ENCODE results near the gene TEKTIP1.

TEKTIP1 gene

GRCh38 chr19:3534375-3535234 lies 4.4 kb upstream of the TEKTIP1 start:
- Histone ChIP-seq H3K4me1 (ENCODE audit: control extremely low read depth in 1 of 4, control insufficient read depth in 4 of 4, insufficient read depth in 4 of 4, low read length in 3 of 4) (peaks cover 0 to 4% (median 0%) of the 10 kb centered on the region in 4 experiments), H3K9me3 (ENCODE audit: control extremely low read depth in 1 of 5, control insufficient read depth in 4 of 5, insufficient read depth in 2 of 5, low read depth in 1 of 5, low read length in 4 of 5) (no peaks in the 10 kb centered on the region), H3K36me3 (ENCODE audit: control insufficient read depth in 4 of 4, insufficient read depth in 4 of 4, low read length in 3 of 4) (peaks cover 15 to 78% (median 48%) of the 10 kb centered on the region in 4 experiments), H3K27ac (ENCODE audit: insufficient read depth in 1 of 2, low read depth in 1 of 2, low read length in 2 of 2, poor library complexity in 1 of 2, severe bottlenecking in 2 of 2) (no peak overlapping the region), H3K4me3 (ENCODE audit: control insufficient read depth in 1 of 7, extremely low read depth in 1 of 7, insufficient read depth in 4 of 7, low read depth in 2 of 7, low read length in 6 of 7) (no peak overlapping the region), H3K27me3 (replicated peaks in 2 of 5; ENCODE audit: control insufficient read depth in 4 of 5, insufficient read depth in 5 of 5, low read length in 4 of 5) (no peaks in the 10 kb centered on the region)
- 97% methylated on average over 38 of the region's 38 CpGs for WGBS (ENCODE audit: insufficient coverage)
- CTCF ChIA-PET: interaction anchor here (0.7 kb wide), 1 partner anchor 22 kb away, joined by 3 read pairs; no protein-coding TSS in a partner anchor
- no peak for DNase-seq
- POLR2A ChIA-PET: no interaction called here

GRCh38 chr19:3535235-3535535 lies 3.8 kb upstream of the TEKTIP1 start:
- POLR2A ChIA-PET: no interaction called here
- no peak for DNase-seq
- Histone ChIP-seq H3K4me1 (ENCODE audit: control extremely low read depth in 1 of 4, control insufficient read depth in 4 of 4, insufficient read depth in 4 of 4, low read length in 3 of 4) (peaks cover 0 to 4% (median 0%) of the 10 kb centered on the region in 4 experiments), H3K27ac (ENCODE audit: insufficient read depth in 1 of 2, low read depth in 1 of 2, low read length in 2 of 2, poor library complexity in 1 of 2, severe bottlenecking in 2 of 2) (no peak overlapping the region), H3K27me3 (replicated peaks in 2 of 5; ENCODE audit: control insufficient read depth in 4 of 5, insufficient read depth in 5 of 5, low read length in 4 of 5) (no peaks in the 10 kb centered on the region), H3K9me3 (ENCODE audit: control extremely low read depth in 1 of 5, control insufficient read depth in 4 of 5, insufficient read depth in 2 of 5, low read depth in 1 of 5, low read length in 4 of 5) (no peaks in the 10 kb centered on the region), H3K4me3 (ENCODE audit: control insufficient read depth in 1 of 7, extremely low read depth in 1 of 7, insufficient read depth in 4 of 7, low read depth in 2 of 7, low read length in 6 of 7) (no peak overlapping the region), H3K36me3 (ENCODE audit: control insufficient read depth in 4 of 4, insufficient read depth in 4 of 4, low read length in 3 of 4) (peaks cover 15 to 82% (median 49%) of the 10 kb centered on the region in 4 experiments)
- 97% methylated on average over 9 of the region's 9 CpGs for WGBS (ENCODE audit: insufficient coverage)
- CTCF ChIA-PET: no interaction called here

- ChIA-PET CTCF (no interaction called here), POLR2A (no interaction called here)
- H3K36me3 ChIP-seq (ENCODE audit: control insufficient read depth in 4 of 4, insufficient read depth in 4 of 4, low read length in 3 of 4): peaks cover 15 to 79% (median 48%) of the 10 kb centered on the region in 4 experiments
- H3K4me1 ChIP-seq (ENCODE audit: control extremely low read depth in 1 of 4, control insufficient read depth in 4 of 4, insufficient read depth in 4 of 4, low read length in 3 of 4): peaks cover 0 to 4% (median 0%) of the 10 kb centered on the region in 4 experiments
- no peak for DNase-seq
- no peak overlapping the region for H3K4me3 ChIP-seq (ENCODE audit: control insufficient read depth in 1 of 7, extremely low read depth in 1 of 7, insufficient read depth in 4 of 7, low read depth in 2 of 7, low read length in 6 of 7)
- H3K27me3 ChIP-seq (replicated peaks in 2 of 5; ENCODE audit: control insufficient read depth in 4 of 5, insufficient read depth in 5 of 5, low read length in 4 of 5): no peaks in the 10 kb centered on the region
- over 99% methylated on average over 9 of the region's 14 CpGs for WGBS (ENCODE audit: insufficient coverage)
- H3K9me3 ChIP-seq (ENCODE audit: control extremely low read depth in 1 of 5, control insufficient read depth in 4 of 5, insufficient read depth in 2 of 5, low read depth in 1 of 5, low read length in 4 of 5): no peaks in the 10 kb centered on the region
- H3K27ac ChIP-seq (ENCODE audit: insufficient read depth in 1 of 2, low read depth in 1 of 2, low read length in 2 of 2, poor library complexity in 1 of 2, severe bottlenecking in 2 of 2): no peak overlapping the region
Observed at GRCh38 chr19:3535563-3535965, 3.4 kb upstream of the TEKTIP1 start.

- WGBS (ENCODE audit: insufficient coverage): 97% methylated on average over 6 of the region's 10 CpGs
- CTCF ChIA-PET: no interaction called here
- peaks cover 0 to 4% (median 0%) of the 10 kb centered on the region in 4 experiments for H3K4me1 ChIP-seq (ENCODE audit: control extremely low read depth in 1 of 4, control insufficient read depth in 4 of 4, insufficient read depth in 4 of 4, low read length in 3 of 4)
- H3K27me3 ChIP-seq (replicated peaks in 2 of 5; ENCODE audit: control insufficient read depth in 4 of 5, insufficient read depth in 5 of 5, low read length in 4 of 5): no peaks in the 10 kb centered on the region
- POLR2A ChIA-PET: no interaction called here
- H3K36me3 ChIP-seq (ENCODE audit: control insufficient read depth in 4 of 4, insufficient read depth in 4 of 4, low read length in 3 of 4): peaks cover 15 to 75% (median 46%) of the 10 kb centered on the region in 4 experiments
- H3K9me3 ChIP-seq (ENCODE audit: control extremely low read depth in 1 of 5, control insufficient read depth in 4 of 5, insufficient read depth in 2 of 5, low read depth in 1 of 5, low read length in 4 of 5): no peaks in the 10 kb centered on the region
- no peak for DNase-seq
- no peak overlapping the region for H3K4me3 ChIP-seq (ENCODE audit: control insufficient read depth in 1 of 7, extremely low read depth in 1 of 7, insufficient read depth in 4 of 7, low read depth in 2 of 7, low read length in 6 of 7)
- no peak overlapping the region for H3K27ac ChIP-seq (ENCODE audit: insufficient read depth in 1 of 2, low read depth in 1 of 2, low read length in 2 of 2, poor library complexity in 1 of 2, severe bottlenecking in 2 of 2)
Observed at GRCh38 chr19:3535981-3536380, 3.0 kb upstream of the TEKTIP1 start.

- Histone ChIP-seq H3K4me3 (ENCODE audit: control insufficient read depth in 1 of 7, extremely low read depth in 1 of 7, insufficient read depth in 4 of 7, low read depth in 2 of 7, low read length in 6 of 7) (no peak overlapping the region), H3K27ac (ENCODE audit: insufficient read depth in 1 of 2, low read depth in 1 of 2, low read length in 2 of 2, poor library complexity in 1 of 2, severe bottlenecking in 2 of 2) (no peak overlapping the region), H3K4me1 (ENCODE audit: control extremely low read depth in 1 of 4, control insufficient read depth in 4 of 4, insufficient read depth in 4 of 4, low read length in 3 of 4) (peaks cover 0 to 4% (median 0%) of the 10 kb centered on the region in 4 experiments), H3K27me3 (replicated peaks in 2 of 5; ENCODE audit: control insufficient read depth in 4 of 5, insufficient read depth in 5 of 5, low read length in 4 of 5) (no peaks in the 10 kb centered on the region), H3K9me3 (ENCODE audit: control extremely low read depth in 1 of 5, control insufficient read depth in 4 of 5, insufficient read depth in 2 of 5, low read depth in 1 of 5, low read length in 4 of 5) (no peaks in the 10 kb centered on the region), H3K36me3 (ENCODE audit: control insufficient read depth in 4 of 4, insufficient read depth in 4 of 4, low read length in 3 of 4) (peaks cover 13 to 69% (median 43%) of the 10 kb centered on the region in 4 experiments)
- ChIA-PET POLR2A (interaction anchor here (0.9 kb wide), 1 partner anchor 24 kb away, joined by 3 read pairs; no protein-coding TSS in a partner anchor), CTCF (interaction anchor here (0.9 kb wide), 1 partner anchor 19 kb away, joined by 3 read pairs; no protein-coding TSS in a partner anchor)
- DNase-seq: no peak
- WGBS (ENCODE audit: insufficient coverage): 96% methylated on average over 27 of the region's 27 CpGs
Observed at GRCh38 chr19:3536429-3537100, 2.4 kb upstream of the TEKTIP1 start.

GRCh38 chr19:3537101-3537437 lies 1.9 kb upstream of the TEKTIP1 start:
- peaks cover 0 to 4% (median 0%) of the 10 kb centered on the region in 4 experiments for H3K4me1 ChIP-seq (ENCODE audit: control extremely low read depth in 1 of 4, control insufficient read depth in 4 of 4, insufficient read depth in 4 of 4, low read length in 3 of 4)
- ChIA-PET CTCF (interaction anchor here (0.9 kb wide), 1 partner anchor 20 kb away, joined by 3 read pairs; no protein-coding TSS in a partner anchor), POLR2A (interaction anchor here (0.9 kb wide), 2 partner anchors 17 to 24 kb away, joined by 3 to 4 read pairs; no protein-coding TSS in a partner anchor)
- no peak overlapping the region for H3K27ac ChIP-seq (ENCODE audit: insufficient read depth in 1 of 2, low read depth in 1 of 2, low read length in 2 of 2, poor library complexity in 1 of 2, severe bottlenecking in 2 of 2)
- no peaks in the 10 kb centered on the region for H3K9me3 ChIP-seq (ENCODE audit: control extremely low read depth in 1 of 5, control insufficient read depth in 4 of 5, insufficient read depth in 2 of 5, low read depth in 1 of 5, low read length in 4 of 5)
- no peaks in the 10 kb centered on the region for H3K27me3 ChIP-seq (replicated peaks in 2 of 5; ENCODE audit: control insufficient read depth in 4 of 5, insufficient read depth in 5 of 5, low read length in 4 of 5)
- DNase-seq: no peak
- WGBS (ENCODE audit: insufficient coverage): 96% methylated on average over 8 of the region's 13 CpGs
- no peak overlapping the region for H3K4me3 ChIP-seq (ENCODE audit: control insufficient read depth in 1 of 7, extremely low read depth in 1 of 7, insufficient read depth in 4 of 7, low read depth in 2 of 7, low read length in 6 of 7)
- peaks cover 13 to 64% (median 40%) of the 10 kb centered on the region in 4 experiments for H3K36me3 ChIP-seq (ENCODE audit: control insufficient read depth in 4 of 4, insufficient read depth in 4 of 4, low read length in 3 of 4)

All from common myeloid progenitor, CD34-positive (primary cell).